BLaER1 (cell line): ENCODE measurements around the gene CLMN.

Source experiments
- H3K27ac ChIP-seq: shearing (Covaris generic); formaldehyde crosslinking; 2 replicates; pipeline ENCODE4 v1.8.1; 2022
- H3K27me3 ChIP-seq: shearing (Covaris generic); formaldehyde crosslinking; 2 replicates; pipeline ENCODE4 v1.8.1; 2022
- H3K36me3 ChIP-seq: shearing (Covaris generic); formaldehyde crosslinking; 2 replicates; pipeline ENCODE4 v1.8.1; 2022
- H3K4me1 ChIP-seq: shearing (Covaris generic); formaldehyde crosslinking; 2 replicates; pipeline ENCODE4 v1.8.1; 2022
- H3K4me2 ChIP-seq: shearing (Covaris generic); formaldehyde crosslinking; 2 replicates; pipeline ENCODE4 v1.8.1; 2022
- H3K4me3 ChIP-seq: shearing (Covaris generic); formaldehyde crosslinking; 2 replicates; pipeline ENCODE4 v1.8.1; 2022
- H3K9ac ChIP-seq: shearing (Covaris generic); formaldehyde crosslinking; 2 replicates; pipeline ENCODE4 v1.8.1; 2022
- H3K9me3 ChIP-seq: shearing (Covaris generic); formaldehyde crosslinking; 2 replicates; pipeline ENCODE4 v1.8.1; 2022
- H4K20me1 ChIP-seq: shearing (Covaris generic); formaldehyde crosslinking; 2 replicates; pipeline ENCODE4 v1.8.1; 2022
- Cebpa-rat ChIP-seq: shearing (Covaris generic); IDR thresholded peaks from 2 replicates; pipeline ENCODE4 v1.8.1; 2022

CLMN gene

DNA sequence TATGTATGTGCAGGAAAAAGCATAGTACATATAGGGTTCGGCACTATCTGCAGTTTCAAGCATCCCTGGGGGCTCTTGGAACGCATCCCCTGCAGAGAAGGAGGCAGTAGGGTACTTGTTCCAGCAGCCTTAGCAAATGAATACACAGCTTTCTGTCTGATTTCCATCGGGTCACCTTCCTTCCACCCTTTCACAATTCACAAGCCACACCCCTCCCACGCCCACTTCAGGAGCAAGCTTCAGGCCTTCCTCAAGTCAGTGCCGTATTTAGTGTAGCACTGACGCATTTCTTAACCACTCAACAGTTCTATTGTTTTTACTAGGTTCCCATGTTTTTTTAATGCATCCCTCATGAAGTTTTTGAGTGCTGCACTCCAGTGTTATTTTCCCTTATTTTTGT lies 64.2 kb downstream of the CLMN start:
- no peaks in the 10 kb centered on the region for H3K9me3 ChIP-seq
- no peak overlapping the region for H3K27ac ChIP-seq
- TF ChIP-seq Cebpa-rat, result no peak
- no peaks in the 10 kb centered on the region for H3K27me3 ChIP-seq
- no peaks in the 10 kb centered on the region for H3K36me3 ChIP-seq
- H3K4me3 ChIP-seq, result no peak overlapping the region
- H4K20me1 ChIP-seq, result no peaks in the 10 kb centered on the region
- no peak overlapping the region for H3K4me2 ChIP-seq
- peaks cover 35% of the 10 kb centered on the region for H3K4me1 ChIP-seq
- no peak overlapping the region for H3K9ac ChIP-seq

DNA sequence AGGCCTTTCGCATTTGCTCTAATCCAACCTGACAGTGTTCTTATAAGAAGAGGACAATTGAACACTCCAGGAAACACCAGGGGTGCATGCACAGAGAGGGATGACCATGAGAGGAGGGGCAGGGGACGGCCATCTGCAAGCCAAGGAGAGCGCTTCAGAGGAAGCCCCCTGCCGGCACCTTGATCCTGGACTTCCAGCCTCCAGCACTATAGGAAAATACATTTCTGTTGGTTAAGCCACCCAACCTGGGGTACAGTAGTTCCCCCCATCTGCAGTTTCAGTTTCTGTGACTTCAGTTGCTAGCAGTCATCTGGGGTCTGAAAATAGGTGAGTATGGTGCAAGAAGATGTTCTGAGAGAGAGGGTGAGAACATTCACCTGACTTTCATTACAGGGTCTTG lies 64.7 kb downstream of the CLMN start:
- no peak for TF ChIP-seq Cebpa-rat
- Histone ChIP-seq H3K27me3 (no peaks in the 10 kb centered on the region), H4K20me1 (no peaks in the 10 kb centered on the region), H3K4me2 (no peak overlapping the region), H3K27ac (no peak overlapping the region), H3K9ac (no peak overlapping the region), H3K4me3 (no peak overlapping the region), H3K4me1 (peaks cover 40% of the 10 kb centered on the region), H3K9me3 (no peaks in the 10 kb centered on the region), H3K36me3 (no peaks in the 10 kb centered on the region)

GRCh38 chr14:95254288-95254687 lies 65.4 kb downstream of the CLMN start:
- H3K4me1 ChIP-seq, result peaks cover 41% of the 10 kb centered on the region
- H4K20me1 ChIP-seq, result no peaks in the 10 kb centered on the region
- no peak overlapping the region for H3K27ac ChIP-seq
- no peak overlapping the region for H3K9ac ChIP-seq
- no peaks in the 10 kb centered on the region for H3K27me3 ChIP-seq
- H3K9me3 ChIP-seq, result no peaks in the 10 kb centered on the region
- TF ChIP-seq Cebpa-rat, result no peak
- no peak overlapping the region for H3K4me3 ChIP-seq
- no peaks in the 10 kb centered on the region for H3K36me3 ChIP-seq
- no peak overlapping the region for H3K4me2 ChIP-seq

GRCh38 chr14:95253039-95253630 lies 66.6 kb downstream of the CLMN start:
- H3K4me2 ChIP-seq, result peak overlapping the region; percentile 42; the same call in 1 of the 2 replicates
- no peak for TF ChIP-seq Cebpa-rat
- peaks cover 44% of the 10 kb centered on the region for H3K4me1 ChIP-seq
- no peak overlapping the region for H3K4me3 ChIP-seq
- H3K9me3 ChIP-seq, result no peaks in the 10 kb centered on the region
- no peak overlapping the region for H3K27ac ChIP-seq
- no peaks in the 10 kb centered on the region for H4K20me1 ChIP-seq
- H3K9ac ChIP-seq, result no peak overlapping the region
- H3K36me3 ChIP-seq, result no peaks in the 10 kb centered on the region
- no peaks in the 10 kb centered on the region for H3K27me3 ChIP-seq

- Histone ChIP-seq H3K9ac (no peak overlapping the region), H3K4me3 (no peak overlapping the region), H3K4me1 (peaks cover 45% of the 10 kb centered on the region), H3K36me3 (no peaks in the 10 kb centered on the region), H4K20me1 (no peaks in the 10 kb centered on the region), H3K27me3 (no peaks in the 10 kb centered on the region), H3K27ac (no peak overlapping the region), H3K4me2 (no peak overlapping the region), H3K9me3 (no peaks in the 10 kb centered on the region)
- no peak for TF ChIP-seq Cebpa-rat
Observed at GRCh38 chr14:95252219-95252618, 67.5 kb downstream of the CLMN start.

- Histone ChIP-seq H3K4me2 (peak overlapping the region; percentile 71), H4K20me1 (no peaks in the 10 kb centered on the region), H3K4me1 (peaks cover 57% of the 10 kb centered on the region), H3K9ac (no peak overlapping the region), H3K9me3 (no peaks in the 10 kb centered on the region), H3K27ac (no peak overlapping the region), H3K4me3 (no peak overlapping the region), H3K27me3 (no peaks in the 10 kb centered on the region), H3K36me3 (no peaks in the 10 kb centered on the region)
- TF ChIP-seq Cebpa-rat, result no peak
Observed at GRCh38 chr14:95250936-95251335, 68.8 kb downstream of the CLMN start.

- Histone ChIP-seq H3K36me3 (no peaks in the 10 kb centered on the region), H3K4me2 (peak overlapping the region; percentile 71), H3K27ac (no peak overlapping the region), H3K9ac (no peak overlapping the region), H3K9me3 (no peaks in the 10 kb centered on the region), H3K4me3 (no peak overlapping the region), H4K20me1 (no peaks in the 10 kb centered on the region), H3K4me1 (peaks cover 58% of the 10 kb centered on the region), H3K27me3 (no peaks in the 10 kb centered on the region)
- no peak for TF ChIP-seq Cebpa-rat
Observed at GRCh38 chr14:95250140-95250769, 69.5 kb downstream of the CLMN start.

DNA sequence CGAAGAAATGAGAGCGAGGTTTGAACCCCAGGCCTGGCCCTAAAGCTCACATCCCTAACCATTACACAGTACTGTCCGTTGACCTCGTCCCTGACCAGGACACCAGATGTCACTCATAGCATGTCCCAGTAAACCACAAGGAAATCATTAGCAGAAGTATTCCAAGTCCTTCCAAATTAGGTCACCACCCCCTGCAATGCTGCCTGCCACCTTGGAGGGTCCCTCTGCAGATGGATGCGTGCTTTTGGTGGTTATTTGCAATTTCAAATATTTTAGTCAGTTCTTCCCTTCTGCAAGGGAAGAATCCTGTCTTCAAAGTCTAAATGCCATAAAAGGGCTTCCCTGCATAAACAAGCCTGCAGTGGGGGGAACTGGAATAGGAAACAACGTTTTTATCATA lies 71.3 kb downstream of the CLMN start:
- Histone ChIP-seq H3K4me2 (no peak overlapping the region), H3K4me1 (peaks cover 56% of the 10 kb centered on the region), H3K9me3 (no peaks in the 10 kb centered on the region), H3K27ac (no peak overlapping the region), H4K20me1 (no peaks in the 10 kb centered on the region), H3K9ac (no peak overlapping the region), H3K36me3 (no peaks in the 10 kb centered on the region), H3K27me3 (no peaks in the 10 kb centered on the region), H3K4me3 (no peak overlapping the region)
- TF ChIP-seq Cebpa-rat, result no peak

GRCh38 chr14:95246870-95247269 lies 72.8 kb downstream of the CLMN start:
- H3K36me3 ChIP-seq, result no peaks in the 10 kb centered on the region
- H3K9ac ChIP-seq, result no peak overlapping the region
- no peaks in the 10 kb centered on the region for H3K27me3 ChIP-seq
- no peak overlapping the region for H3K4me3 ChIP-seq
- H3K9me3 ChIP-seq, result no peaks in the 10 kb centered on the region
- no peak overlapping the region for H3K4me2 ChIP-seq
- no peaks in the 10 kb centered on the region for H4K20me1 ChIP-seq
- H3K27ac ChIP-seq, result no peak overlapping the region
- TF ChIP-seq Cebpa-rat, result no peak
- peaks cover 51% of the 10 kb centered on the region for H3K4me1 ChIP-seq

DNA sequence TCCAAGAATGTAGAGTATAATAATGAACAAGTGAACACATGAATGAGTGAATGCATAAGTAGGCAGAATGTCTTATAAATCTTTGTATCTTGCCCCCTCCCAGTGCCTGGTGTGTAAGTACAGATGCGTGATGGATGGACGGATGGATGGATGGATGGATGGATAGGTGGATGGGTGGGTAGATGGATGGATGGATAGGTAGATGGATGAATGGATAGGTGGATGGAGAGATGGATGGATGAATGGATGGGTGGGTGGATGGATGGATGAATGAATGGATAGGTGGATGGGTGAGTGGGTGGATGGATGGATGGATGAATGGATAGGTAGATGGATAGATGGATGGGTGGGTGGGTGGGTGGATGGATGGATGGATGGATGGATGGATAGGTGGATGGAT lies 74.4 kb downstream of the CLMN start:
- peaks cover 46% of the 10 kb centered on the region for H3K4me1 ChIP-seq
- H3K4me2 ChIP-seq, result no peak overlapping the region
- no peaks in the 10 kb centered on the region for H3K9me3 ChIP-seq
- no peaks in the 10 kb centered on the region for H3K27me3 ChIP-seq
- H4K20me1 ChIP-seq, result no peaks in the 10 kb centered on the region
- TF ChIP-seq Cebpa-rat, result no peak
- no peak overlapping the region for H3K4me3 ChIP-seq
- H3K27ac ChIP-seq, result no peak overlapping the region
- no peaks in the 10 kb centered on the region for H3K36me3 ChIP-seq
- H3K9ac ChIP-seq, result no peak overlapping the region

GRCh38 chr14:95244587-95244986 lies 75.1 kb downstream of the CLMN start:
- Histone ChIP-seq H3K36me3 (no peaks in the 10 kb centered on the region), H4K20me1 (no peaks in the 10 kb centered on the region), H3K27ac (no peak overlapping the region), H3K27me3 (no peaks in the 10 kb centered on the region), H3K4me1 (peaks cover 46% of the 10 kb centered on the region), H3K9me3 (no peaks in the 10 kb centered on the region), H3K9ac (no peak overlapping the region), H3K4me3 (no peak overlapping the region), H3K4me2 (no peak overlapping the region)
- TF ChIP-seq Cebpa-rat, result no peak
